Astrocyte of the cerebellum (primary cell): ENCODE data around the gene CCDC187.

Source experiments
- DNase-seq: peaks from one replicate; pipeline ENCODE4 v3.0.0-alpha.2; 2011; ENCODE audit warnings: low read depth
- H3K4me3 ChIP-seq: 2 replicates; pipeline ENCODE4 v1.5.1; 2011; ENCODE audit warnings: mild to moderate bottlenecking, low read depth, low read length, moderate library complexity
- CTCF ChIP-seq: IDR thresholded peaks from 2 replicates; pipeline ENCODE4 v1.5.1; 2012; ENCODE audit warnings: low read length, low read depth, moderate library complexity, mild to moderate bottlenecking; ENCODE audit errors: missing control alignments
- in situ Hi-C: cut with HindIII; loops from 2 replicates; pipeline ENCODE4 v1.10.0; 2017; ENCODE audit warnings: low sequenced_read_pairs

Gene CCDC187

GRCh38 chr9:136303066-136303824 is 649 bp downstream of the CCDC187 start:
- in situ Hi-C loops: no loop called here
- H3K4me3 ChIP-seq: no peak overlapping the region
- TF ChIP-seq CTCF: no peak
- no peak for DNase-seq

DNA sequence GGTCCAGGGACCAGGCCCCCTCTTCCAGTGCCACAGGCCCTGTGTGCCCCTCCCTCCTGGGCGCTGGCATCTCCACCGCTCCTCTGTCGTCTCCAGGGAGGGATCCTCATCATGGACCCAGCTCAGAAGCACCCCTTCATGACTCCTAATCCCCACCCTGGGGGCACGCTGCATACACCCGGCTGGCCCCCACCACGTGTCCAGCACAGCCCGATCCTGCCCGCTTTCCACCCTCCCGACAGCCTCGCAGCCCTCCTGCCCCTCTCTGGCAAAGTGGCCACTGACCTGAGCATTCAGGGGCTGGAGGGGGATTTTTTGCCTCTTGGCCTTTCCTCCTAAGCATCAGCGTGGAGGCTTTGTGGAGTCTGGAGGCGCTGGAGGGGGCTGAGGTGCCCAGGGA is 1.4 kb downstream of the CCDC187 start:
- no peak overlapping the region for H3K4me3 ChIP-seq
- TF ChIP-seq CTCF: no peak
- in situ Hi-C loops: no loop called here
- no peak for DNase-seq

GRCh38 chr9:136300866-136301265 is 3.0 kb downstream of the CCDC187 start:
- no peak for TF ChIP-seq CTCF
- no peak overlapping the region for H3K4me3 ChIP-seq
- in situ Hi-C loops: no loop called here
- DNase-seq: no peak

DNA sequence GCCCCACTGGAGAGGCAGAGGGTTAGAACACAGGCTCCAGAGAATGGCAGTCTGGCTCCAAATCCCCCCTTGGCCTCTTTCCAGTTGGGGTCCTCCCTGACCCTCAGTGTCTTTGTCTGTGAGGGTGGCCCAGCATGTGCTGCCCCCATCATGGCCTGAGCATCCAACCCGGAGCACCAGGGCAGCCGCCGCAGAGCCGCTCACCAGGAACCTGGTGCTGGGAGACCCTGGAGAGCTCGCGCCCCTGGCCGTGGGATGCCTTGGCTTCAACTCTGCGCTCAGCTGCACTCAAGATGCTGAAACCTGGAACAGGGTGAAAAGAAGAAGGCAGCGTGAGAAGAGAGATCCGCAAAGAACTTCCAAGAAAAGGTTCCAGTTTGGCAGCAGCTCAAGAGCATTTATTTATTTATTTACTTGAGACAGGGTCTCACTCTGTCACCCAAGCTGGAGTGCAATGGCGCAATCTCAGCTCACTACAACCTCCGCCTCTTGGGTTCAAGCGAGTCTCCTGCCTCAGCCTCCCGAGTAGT is 3.8 kb downstream of the CCDC187 start:
- DNase-seq: no peak
- TF ChIP-seq CTCF: no peak
- in situ Hi-C loops: no loop called here
- H3K4me3 ChIP-seq: no peak overlapping the region

DNA sequence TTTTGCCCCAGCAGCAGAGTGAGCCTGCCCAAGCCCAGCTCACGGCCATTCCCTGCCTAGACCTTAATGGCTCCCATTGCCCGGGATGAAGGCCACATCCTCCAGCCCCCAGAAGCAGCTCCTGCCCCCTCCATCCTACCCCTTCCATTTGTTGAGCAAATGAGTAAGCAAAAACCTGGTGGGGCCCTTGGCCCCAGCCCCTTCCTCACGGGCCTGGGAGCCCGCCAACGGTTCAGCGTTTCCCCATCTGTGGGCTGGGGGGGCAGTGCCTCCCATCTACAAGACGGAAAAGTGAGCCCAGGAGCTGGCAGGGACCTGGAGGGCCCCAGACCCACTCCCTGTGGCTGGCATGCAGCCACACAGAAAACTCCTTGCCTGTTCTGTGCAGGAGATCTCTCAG is 4.4 kb downstream of the CCDC187 start:
- in situ Hi-C loops: no loop called here

DNA sequence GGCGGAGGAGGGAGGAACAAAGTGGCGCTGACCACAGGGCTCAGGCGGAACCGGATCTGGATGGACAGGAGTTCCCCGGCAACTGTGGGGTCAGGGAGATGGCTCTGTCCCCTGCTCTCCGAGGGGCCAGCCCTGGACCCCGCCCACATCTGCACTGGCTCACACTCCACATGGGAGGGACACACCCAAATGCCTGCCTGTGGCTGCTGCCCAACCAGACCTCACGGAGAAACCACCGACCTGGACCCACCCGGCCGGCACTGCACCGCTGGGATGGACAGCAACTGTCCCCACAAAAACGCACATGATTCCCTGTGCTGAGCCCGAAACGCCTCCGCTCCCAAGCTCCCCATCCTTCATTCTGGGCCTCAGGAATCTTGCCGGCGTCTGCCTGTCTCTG is 4.8 kb downstream of the CCDC187 start:
- no peak for TF ChIP-seq CTCF
- no peak overlapping the region for H3K4me3 ChIP-seq
- no peak for DNase-seq
- in situ Hi-C loops: no loop called here

More for the DNA sequence above, 4.4 kb downstream of the CCDC187 start:
- TF ChIP-seq CTCF: no peak
- no peak overlapping the region for H3K4me3 ChIP-seq
- DNase-seq: no peak
